Activated naive CD8-positive, alpha-beta T cell treated with anti-CD3 and anti-CD28 coated beads, Interleukin-2, amount 50 U/mL, for 24 hours (primary cell): ENCODE results near the gene SAA2.
"Not testable (repeated sequence)": the region's sequence is repeated elsewhere in the genome, so short reads cannot be mapped to it uniquely, and the experiment has no call there.

Source experiments
- ATAC-seq: fragments of 150-1000 bp; cut with Tn5 transposase; one replicate; pipeline ENCODE4 v1.10.0; 2021
- DNase-seq: peaks from one replicate; pipeline ENCODE4 v3.0.0; 2021
- H3K27ac Mint-ChIP-seq: one replicate; pipeline ENCODE4 v1.8.0; 2021; ENCODE audit warnings: mild to moderate bottlenecking, mixed read lengths
- H3K27me3 Mint-ChIP-seq: one replicate; pipeline ENCODE4 v1.8.0; 2021; ENCODE audit warnings: mixed read lengths
- H3K36me3 Mint-ChIP-seq: one replicate; pipeline ENCODE4 v1.8.0; 2021; ENCODE audit warnings: low read depth, mixed read lengths
- H3K4me1 Mint-ChIP-seq: one replicate; pipeline ENCODE4 v1.8.0; 2021; ENCODE audit warnings: mixed read lengths
- H3K4me3 Mint-ChIP-seq: one replicate; pipeline ENCODE4 v1.8.0; 2021; ENCODE audit warnings: mild to moderate bottlenecking, moderate library complexity, mixed read lengths
- H3K9me3 Mint-ChIP-seq: one replicate; pipeline ENCODE4 v1.8.0; 2021; ENCODE audit warnings: mixed read lengths

The SAA2 gene

DNA sequence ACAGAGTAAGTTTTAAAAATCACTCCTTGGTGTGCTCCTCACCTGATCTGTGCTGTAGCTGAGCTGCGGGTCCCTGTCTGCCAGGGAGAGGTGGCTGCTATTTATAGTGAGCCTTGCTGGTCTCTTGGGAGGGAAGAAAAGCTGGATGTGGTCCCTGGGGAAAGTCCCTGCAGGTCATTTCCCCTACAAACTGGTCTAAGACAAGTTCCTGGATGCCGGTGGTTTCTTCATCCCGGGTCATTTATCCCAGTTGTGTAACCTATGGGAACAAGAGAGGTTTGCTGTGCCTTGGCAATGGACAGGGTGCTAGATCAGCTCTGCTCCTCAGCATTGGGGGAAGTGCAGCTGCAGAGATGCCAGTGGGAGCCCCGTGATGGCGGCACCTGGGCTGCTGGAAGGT lies at the start of gene SAA2:
TSS of gene SAA2 (minus strand) at position 108 of the 400 bp plus-strand sequence. CDS start 657 bp downstream, outside the sequence.
- H3K27me3 Mint-ChIP-seq: no peaks in the 10 kb centered on the region
- H3K4me3 Mint-ChIP-seq: no peak within 1 kb of the TSS

DNA sequence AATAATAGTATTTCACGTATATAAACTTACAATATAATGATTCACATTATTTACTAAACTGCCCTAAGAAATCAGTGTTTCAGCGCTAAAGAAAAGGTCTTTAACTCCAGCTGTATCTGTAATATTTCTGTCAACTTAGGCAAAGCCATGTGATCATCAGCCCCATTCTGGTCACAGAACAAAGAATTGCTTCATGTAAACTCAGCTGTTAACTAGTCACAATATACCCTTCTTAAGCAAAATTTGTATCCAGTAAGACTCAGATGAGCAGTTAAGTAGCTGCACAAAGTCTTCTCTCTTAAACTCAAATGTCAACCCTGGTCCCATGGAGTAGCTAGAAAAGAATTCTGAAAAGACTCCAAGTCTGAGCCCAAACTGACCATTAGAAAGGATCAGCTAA lies 46.8 kb upstream of the SAA2 start:
- Mint-ChIP-seq H3K36me3 (peaks cover 53% of the 10 kb centered on the region), H3K4me1 (peaks cover 2% of the 10 kb centered on the region), H3K27me3 (no peaks in the 10 kb centered on the region), H3K4me3 (no peak overlapping the region), H3K9me3 (no peaks in the 10 kb centered on the region), H3K27ac (no peak overlapping the region)
- ATAC-seq: no peak
- no peak for DNase-seq

More for the DNA sequence above, at the start of gene SAA2:
- ATAC-seq: no peak
- Mint-ChIP-seq H3K9me3 (no peaks in the 10 kb centered on the region), H3K4me1 (peaks cover 11% of the 10 kb centered on the region), H3K36me3 (no peaks in the 10 kb centered on the region), H3K27ac (no peak within 1 kb of the TSS)
- DNase-seq: no peak

DNA sequence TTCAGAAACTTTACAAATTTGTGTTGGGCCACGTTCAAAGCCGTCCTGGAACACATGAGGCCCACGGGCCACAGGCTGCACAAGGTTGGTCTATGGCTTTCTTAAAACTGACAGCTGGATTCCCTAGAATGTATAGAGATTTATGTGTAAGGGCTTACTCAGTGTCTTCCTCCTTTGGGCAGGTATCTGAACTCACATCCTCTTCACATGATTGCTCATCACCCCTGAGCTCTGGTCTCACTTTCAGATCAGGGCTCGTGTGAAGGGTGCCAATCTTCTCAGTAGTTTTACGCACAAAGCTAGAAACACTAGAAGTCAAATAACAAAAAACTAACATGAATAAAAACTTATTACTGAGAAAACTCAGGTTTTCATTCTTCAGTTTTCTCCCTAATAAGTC lies 46.4 kb upstream of the SAA2 start:
- no peaks in the 10 kb centered on the region for H3K27me3 Mint-ChIP-seq
- H3K4me3 Mint-ChIP-seq: no peak overlapping the region
- H3K4me1 Mint-ChIP-seq: peaks cover 2% of the 10 kb centered on the region
- ATAC-seq (peak; percentile 52), DNase-seq (no peak)
- H3K27ac Mint-ChIP-seq: no peak overlapping the region
- H3K36me3 Mint-ChIP-seq: peaks cover 54% of the 10 kb centered on the region
- H3K9me3 Mint-ChIP-seq: no peaks in the 10 kb centered on the region

DNA sequence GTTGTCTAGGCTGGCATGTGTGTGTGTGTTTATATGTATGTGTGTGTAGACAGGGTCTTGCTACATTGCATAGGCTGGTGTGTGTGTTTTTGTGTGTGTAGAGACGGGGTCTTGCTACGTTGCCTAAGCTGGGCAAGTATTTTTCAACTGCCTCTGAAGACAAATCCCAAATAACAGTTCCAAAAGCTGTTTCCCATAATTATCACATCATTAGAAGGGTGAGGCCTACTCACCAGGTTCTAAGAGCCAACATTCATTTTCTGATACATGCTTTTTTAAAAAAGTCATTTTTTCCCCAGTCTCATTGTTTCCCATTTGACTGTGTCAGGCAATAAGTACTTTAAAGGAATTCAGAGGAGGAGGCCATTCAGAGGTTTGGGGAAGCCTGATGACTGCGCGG lies 40.4 kb upstream of the SAA2 start:
- Mint-ChIP-seq H3K36me3 (peaks cover 39% of the 10 kb centered on the region), H3K4me1 (no peaks in the 10 kb centered on the region), H3K27me3 (no peaks in the 10 kb centered on the region), H3K4me3 (no peak overlapping the region), H3K27ac (no peak overlapping the region), H3K9me3 (no peaks in the 10 kb centered on the region)
- DNase-seq: no peak
- no peak for ATAC-seq

DNA sequence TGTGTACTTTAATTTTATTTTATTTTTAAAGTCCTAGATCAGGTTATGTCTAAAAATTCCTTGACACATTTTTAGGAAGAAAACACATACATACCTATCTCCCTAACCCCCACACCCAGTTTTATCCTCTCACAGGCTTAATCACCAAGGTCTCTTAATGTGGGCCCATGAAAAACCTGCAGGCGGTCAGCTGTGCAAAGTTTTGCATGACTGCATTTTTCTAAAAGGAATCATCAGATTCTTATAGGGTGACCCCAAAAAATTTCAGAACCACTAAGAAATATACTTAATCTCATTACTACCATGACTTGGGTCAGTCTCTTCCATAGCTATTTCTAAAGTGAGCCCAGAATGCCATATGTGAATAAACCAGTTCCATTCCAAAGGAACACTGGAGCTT lies 37.4 kb upstream of the SAA2 start:
- no peaks in the 10 kb centered on the region for H3K27me3 Mint-ChIP-seq

DNA sequence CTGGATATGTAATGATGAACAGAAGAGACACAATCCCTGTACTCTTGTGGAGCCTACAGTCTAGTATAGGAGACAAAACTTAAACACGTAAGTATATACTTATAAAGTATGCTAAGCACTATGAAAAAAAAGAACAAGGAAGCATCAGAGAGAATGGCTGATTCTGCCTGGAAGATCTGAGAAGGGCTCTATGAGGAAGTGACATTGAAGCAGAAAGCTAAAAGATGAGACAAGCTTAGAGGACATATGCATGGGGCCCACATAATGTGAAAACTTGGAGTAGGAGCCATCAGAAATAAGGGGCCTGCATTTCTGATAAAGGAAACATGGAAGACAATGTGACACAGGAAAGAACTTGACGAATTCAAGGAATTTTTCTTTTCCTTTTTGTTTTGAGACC lies 34.2 kb upstream of the SAA2 start:
- Mint-ChIP-seq H3K4me3 (no peak overlapping the region), H3K27me3 (no peaks in the 10 kb centered on the region), H3K4me1 (peaks cover 10% of the 10 kb centered on the region), H3K36me3 (peaks cover 47% of the 10 kb centered on the region), H3K27ac (peak overlapping the region; percentile 24), H3K9me3 (no peaks in the 10 kb centered on the region)
- ATAC-seq: no peak
- no peak for DNase-seq

More for the DNA sequence above, 37.4 kb upstream of the SAA2 start:
- H3K4me1 Mint-ChIP-seq: peaks cover 3% of the 10 kb centered on the region
- H3K27ac Mint-ChIP-seq: no peak overlapping the region
- H3K9me3 Mint-ChIP-seq: no peaks in the 10 kb centered on the region
- ATAC-seq (no peak), DNase-seq (no peak)
- no peak overlapping the region for H3K4me3 Mint-ChIP-seq
- H3K36me3 Mint-ChIP-seq: peaks cover 36% of the 10 kb centered on the region

DNA sequence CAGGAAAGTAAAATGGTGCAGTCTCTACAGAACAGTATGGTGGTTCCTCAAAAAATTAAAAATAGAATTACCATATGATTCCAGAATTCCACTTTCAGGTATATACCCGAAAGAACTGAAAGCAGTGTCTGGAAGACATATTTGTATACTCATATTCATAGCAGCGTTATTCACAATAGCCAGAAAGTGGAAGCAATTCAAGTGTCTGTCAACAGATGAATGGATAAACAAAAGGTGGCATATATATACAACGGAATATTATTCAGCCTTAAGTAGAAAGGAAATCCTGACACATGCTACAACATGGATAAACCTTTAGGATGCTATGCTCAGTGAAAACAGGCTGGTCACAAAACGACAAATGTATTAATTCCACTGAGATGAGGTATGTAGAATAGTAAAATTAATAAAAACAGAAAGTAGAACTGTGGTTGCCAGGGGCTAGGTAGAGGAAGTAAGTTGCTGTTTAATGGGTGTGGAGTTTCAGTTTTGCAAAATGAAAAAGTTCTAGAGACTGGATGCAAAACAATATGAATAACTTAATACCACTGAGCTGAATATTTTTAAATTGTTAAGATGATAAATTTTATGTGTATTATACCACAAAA lies 32.1 kb upstream of the SAA2 start:
- Mint-ChIP-seq H3K27me3 (no peaks in the 10 kb centered on the region), H3K9me3 (no peaks in the 10 kb centered on the region), H3K36me3 (peaks cover 38% of the 10 kb centered on the region), H3K27ac (peak overlapping the region; percentile 49), H3K4me3 (peak overlapping the region; percentile 41), H3K4me1 (peaks cover 10% of the 10 kb centered on the region)
- DNase-seq (no peak), ATAC-seq (no peak)

DNA sequence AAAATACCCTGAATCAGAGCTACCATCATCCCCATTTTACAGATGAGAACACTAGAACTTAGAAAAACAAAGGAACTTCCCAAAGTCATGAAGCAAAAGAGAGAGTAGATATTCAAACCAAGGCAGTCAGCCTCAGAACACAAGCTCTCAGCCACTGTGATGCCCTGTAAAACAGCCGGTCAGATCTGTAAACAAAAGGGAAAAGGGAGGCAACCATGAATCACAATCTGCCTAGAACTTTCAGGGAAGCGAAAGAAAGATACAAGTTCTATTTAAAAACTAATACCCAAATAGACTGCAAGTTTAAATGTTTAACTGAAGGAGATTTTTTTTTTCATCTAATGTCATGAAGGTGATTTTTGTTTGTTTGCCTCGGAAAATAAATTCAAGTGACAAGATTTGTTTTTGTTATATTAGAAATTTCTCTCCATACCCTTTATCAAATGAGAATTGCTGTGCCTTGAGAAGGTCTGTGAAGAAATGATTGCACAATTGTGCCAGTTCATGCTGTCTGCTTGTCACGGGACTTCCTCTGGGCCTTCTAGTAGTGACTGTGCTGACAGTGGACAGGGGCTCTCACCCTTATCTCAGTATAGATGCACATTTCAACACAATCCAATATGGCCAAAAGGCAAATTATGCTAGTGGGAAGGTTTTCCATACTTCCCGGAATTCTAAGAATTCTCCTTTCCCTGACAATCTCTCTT lies 29.2 kb upstream of the SAA2 start:
- no peak for DNase-seq
- no peak for ATAC-seq
- no peaks in the 10 kb centered on the region for H3K27me3 Mint-ChIP-seq
- H3K4me3 Mint-ChIP-seq: no peak overlapping the region
- peaks cover 10% of the 10 kb centered on the region for H3K4me1 Mint-ChIP-seq
- no peaks in the 10 kb centered on the region for H3K9me3 Mint-ChIP-seq
- peaks cover 33% of the 10 kb centered on the region for H3K36me3 Mint-ChIP-seq
- no peak overlapping the region for H3K27ac Mint-ChIP-seq

DNA sequence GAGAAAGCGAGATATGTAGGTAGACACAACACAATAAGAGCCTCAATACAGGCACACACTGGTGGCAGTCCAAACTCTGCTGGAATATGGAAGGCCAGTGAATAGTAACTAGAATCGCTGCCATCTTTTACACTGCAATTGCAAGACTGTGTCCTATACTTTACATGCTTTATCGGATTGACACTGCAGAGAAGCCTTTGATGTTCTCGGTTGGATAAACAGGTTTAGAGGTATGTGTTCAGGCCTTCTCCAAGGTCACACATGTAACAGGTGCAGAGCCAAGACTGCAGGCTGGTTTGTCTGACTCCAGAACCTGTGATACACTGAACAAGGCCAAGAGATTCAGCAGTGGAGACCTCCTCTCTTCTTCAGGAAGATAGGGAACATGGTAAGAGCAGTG lies 22.7 kb upstream of the SAA2 start:
- H3K36me3 Mint-ChIP-seq: peaks cover 3% of the 10 kb centered on the region
- no peaks in the 10 kb centered on the region for H3K9me3 Mint-ChIP-seq
- no peaks in the 10 kb centered on the region for H3K27me3 Mint-ChIP-seq
- ATAC-seq (no peak), DNase-seq (no peak)
- H3K27ac Mint-ChIP-seq: no peak overlapping the region
- H3K4me1 Mint-ChIP-seq: no peaks in the 10 kb centered on the region
- no peak overlapping the region for H3K4me3 Mint-ChIP-seq

DNA sequence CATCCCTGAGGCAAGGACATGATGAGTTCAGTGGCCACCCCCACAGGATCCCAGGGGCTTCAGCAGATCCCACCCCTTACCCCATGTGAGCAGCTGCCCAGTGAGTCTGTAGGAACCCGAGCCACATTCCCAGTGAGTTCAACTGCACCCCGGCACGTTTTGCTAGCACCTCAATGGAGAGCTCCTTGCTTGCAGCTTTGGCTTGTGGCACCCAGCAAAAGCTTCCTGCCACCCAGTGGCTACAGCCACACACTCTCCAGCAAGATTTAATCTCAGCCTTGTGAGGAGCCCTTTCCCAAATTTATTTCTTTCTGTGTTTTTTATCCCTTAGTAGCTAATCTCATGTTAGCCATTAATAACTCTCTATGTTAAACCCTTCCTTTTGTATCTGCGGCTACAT lies 21.6 kb upstream of the SAA2 start:
- DNase-seq: no peak
- no peaks in the 10 kb centered on the region for H3K27me3 Mint-ChIP-seq
- H3K4me1 Mint-ChIP-seq: no peaks in the 10 kb centered on the region
- no peak overlapping the region for H3K27ac Mint-ChIP-seq
- peaks cover under 1% of the 10 kb centered on the region for H3K36me3 Mint-ChIP-seq
- no peak for ATAC-seq
- H3K4me3 Mint-ChIP-seq: no peak overlapping the region
- H3K9me3 Mint-ChIP-seq: no peaks in the 10 kb centered on the region

DNA sequence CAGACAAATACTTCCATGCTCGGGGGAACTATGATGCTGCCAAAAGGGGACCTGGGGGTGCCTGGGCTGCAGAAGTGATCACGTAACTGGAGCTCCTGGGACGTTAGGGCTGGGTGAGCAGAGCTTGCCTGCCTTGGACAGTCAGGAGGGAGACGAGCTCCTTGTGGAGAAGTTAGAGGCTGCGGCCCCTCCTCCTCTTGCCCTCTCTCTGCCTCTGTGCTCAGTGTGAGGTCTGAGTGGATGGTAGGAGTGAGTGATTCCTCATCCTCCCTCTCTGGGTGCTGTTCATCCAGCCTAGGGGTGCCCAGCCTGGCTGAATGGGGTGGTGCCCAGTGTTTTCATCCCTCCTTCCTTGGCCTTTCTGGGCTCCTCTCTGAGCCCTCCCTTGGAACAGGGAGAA lies 20.8 kb upstream of the SAA2 start:
- not testable (repeated sequence) for H3K9me3 Mint-ChIP-seq, DNase-seq, H3K4me3 Mint-ChIP-seq, H3K27ac Mint-ChIP-seq, H3K4me1 Mint-ChIP-seq, H3K27me3 Mint-ChIP-seq, H3K36me3 Mint-ChIP-seq, ATAC-seq

DNA sequence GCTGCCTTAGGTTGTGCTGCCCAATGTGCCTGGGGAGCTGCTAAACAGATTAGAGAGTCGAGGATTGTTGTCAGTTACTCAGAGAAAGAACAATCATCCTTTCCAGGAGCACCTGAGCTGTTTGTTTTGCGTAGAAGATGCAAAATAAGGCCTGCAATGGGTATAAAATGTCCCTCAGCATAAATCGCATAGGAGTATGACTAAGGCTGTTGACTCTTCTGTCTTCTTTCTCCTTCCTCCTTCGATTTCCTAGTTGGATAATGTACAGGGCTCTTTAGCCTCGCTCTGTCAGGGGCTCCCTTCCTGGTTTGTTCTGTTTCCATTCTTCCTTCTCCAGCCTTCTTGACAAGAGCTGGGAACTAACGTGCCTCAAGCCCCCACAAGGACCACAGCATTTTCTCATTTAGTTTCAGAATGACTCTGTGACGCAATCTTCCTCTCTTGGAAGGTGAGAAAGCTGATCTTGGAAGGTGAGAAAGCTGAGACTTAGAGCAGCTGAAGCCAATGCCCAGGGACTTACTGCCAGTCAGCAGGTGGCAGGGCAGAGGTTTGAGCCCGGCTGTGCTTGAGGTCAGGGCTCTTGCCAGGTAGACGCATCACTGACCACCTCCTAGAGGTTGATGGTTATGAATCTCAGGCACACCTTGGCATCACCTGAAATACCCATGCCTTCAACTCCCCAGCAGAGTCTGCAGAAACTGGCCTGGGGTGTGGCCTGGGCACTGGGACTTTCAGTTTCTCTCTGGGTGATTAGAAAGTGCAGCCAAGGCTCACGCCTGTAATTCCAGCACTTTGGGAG lies 19.1 kb upstream of the SAA2 start:
- H3K27me3 Mint-ChIP-seq, H3K9me3 Mint-ChIP-seq, H3K4me3 Mint-ChIP-seq, H3K27ac Mint-ChIP-seq, H3K4me1 Mint-ChIP-seq, DNase-seq, H3K36me3 Mint-ChIP-seq: not testable (repeated sequence)
- ATAC-seq: peak; percentile 47

DNA sequence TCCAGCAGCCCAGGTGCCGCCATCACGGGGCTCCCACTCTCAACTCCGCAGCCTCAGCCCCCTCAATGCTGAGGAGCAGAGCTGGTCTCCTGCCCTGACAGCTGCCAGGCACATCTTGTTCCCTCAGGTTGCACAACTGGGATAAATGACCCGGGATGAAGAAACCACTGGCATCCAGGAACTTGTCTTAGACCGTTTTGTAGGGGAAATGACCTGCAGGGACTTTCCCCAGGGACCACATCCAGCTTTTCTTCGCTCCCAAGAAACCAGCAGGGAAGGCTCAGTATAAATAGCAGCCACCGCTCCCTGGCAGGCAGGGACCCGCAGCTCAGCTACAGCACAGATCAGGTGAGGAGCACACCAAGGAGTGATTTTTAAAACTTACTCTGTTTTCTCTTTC lies 17.5 kb upstream of the SAA2 start, which contains the start of gene SAA1:
TSS of gene SAA1 (plus strand) at position 316 of the 400 bp plus-strand sequence. CDS start 624 bp downstream, outside the sequence.
- H3K36me3 Mint-ChIP-seq: no peaks in the 10 kb centered on the region
- H3K4me1 Mint-ChIP-seq: no peaks in the 10 kb centered on the region
- ATAC-seq (no peak), DNase-seq (no peak)
- H3K27ac Mint-ChIP-seq: no peak within 1 kb of the TSS
- no peaks in the 10 kb centered on the region for H3K9me3 Mint-ChIP-seq
- no peaks in the 10 kb centered on the region for H3K27me3 Mint-ChIP-seq
- no peak within 1 kb of the TSS for H3K4me3 Mint-ChIP-seq

DNA sequence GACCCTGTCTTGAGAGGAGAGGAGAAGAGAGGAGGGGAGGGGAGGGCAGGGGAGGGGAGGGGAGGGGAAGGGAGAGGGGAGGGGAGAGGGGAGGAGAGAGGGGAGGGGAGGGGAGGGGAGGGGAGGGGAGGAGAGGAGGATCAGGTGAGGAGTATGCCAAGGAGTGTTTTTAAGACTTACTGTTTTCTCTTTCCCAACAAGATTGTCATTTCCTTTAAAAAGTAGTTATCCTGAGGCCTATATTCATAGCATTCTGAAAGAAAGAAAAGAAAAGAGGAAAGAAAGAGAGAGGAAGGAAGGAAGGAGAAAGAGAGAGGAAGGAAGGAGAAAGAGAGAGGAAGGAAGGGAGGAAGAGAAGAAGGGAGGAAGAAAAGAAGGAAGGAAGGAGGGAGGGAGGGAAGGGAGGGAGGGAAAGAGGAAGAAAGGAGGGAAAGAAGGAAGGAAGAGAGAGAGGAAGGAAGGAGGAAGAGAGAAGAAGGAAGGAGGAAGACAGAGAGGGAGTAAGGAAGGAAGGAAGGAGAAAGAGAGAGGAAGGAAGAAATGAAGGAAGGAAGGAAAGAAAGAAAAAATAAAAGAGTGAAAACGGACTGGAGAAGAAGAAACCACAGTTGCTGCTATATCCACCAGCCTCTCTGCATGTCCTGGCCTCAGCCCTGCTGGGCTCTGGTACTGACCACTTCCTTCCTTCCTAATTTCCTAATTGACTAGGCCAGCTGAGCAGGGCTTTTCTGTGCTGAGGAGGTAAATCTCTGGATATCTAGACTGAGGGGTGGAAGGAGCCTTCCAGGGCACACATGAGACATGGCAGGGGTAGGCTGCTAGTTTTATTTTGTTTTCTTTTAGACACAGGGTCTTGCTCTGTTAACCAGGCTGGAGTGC lies 16.4 kb upstream of the SAA2 start:
- H3K4me1 Mint-ChIP-seq: no peaks in the 10 kb centered on the region
- DNase-seq (no peak), ATAC-seq (no peak)
- no peak overlapping the region for H3K27ac Mint-ChIP-seq
- H3K36me3 Mint-ChIP-seq: no peaks in the 10 kb centered on the region
- no peaks in the 10 kb centered on the region for H3K27me3 Mint-ChIP-seq
- no peaks in the 10 kb centered on the region for H3K9me3 Mint-ChIP-seq
- no peak overlapping the region for H3K4me3 Mint-ChIP-seq
